HepG2 (cell line): ENCODE data around the gene HRG. TPM values are rescaled to one million over a fixed set of nuclear protein-coding genes. Genes with fewer than 3 reads are reported as not detected.
A peak's percentile ranks its signal among the peaks of the same experiment; 100 is the strongest.

Source experiments
- ATAD3A ChIP-seq: sonication (generic); formaldehyde crosslinking; IDR thresholded peaks from 2 replicates; pipeline ENCODE4 v1.4.0; 2020; ENCODE audit warnings: missing genetic modification reagents
- BCL6 ChIP-seq: IDR thresholded peaks from 2 replicates; pipeline ENCODE4 v1.6.1; 2016; ENCODE audit warnings: missing genetic modification reagents, missing compliant biosample characterization
- CBX5 ChIP-seq: sonication (generic); formaldehyde crosslinking; IDR thresholded peaks from 2 replicates; pipeline ENCODE4 v1.4.0; 2020; ENCODE audit warnings: missing genetic modification reagents, borderline replicate concordance
- HOXD1 ChIP-seq: sonication (generic); formaldehyde crosslinking; IDR thresholded peaks from 2 replicates; pipeline ENCODE4 v1.5.0; 2020; ENCODE audit warnings: missing genetic modification reagents
- JARID2 ChIP-seq: sonication (generic); formaldehyde crosslinking; IDR thresholded peaks from 2 replicates; pipeline ENCODE4 v1.8.1; 2023; ENCODE audit warnings: missing genetic modification reagents, inconsistent platforms; ENCODE audit not compliant: insufficient replicate concordance
- MAF1 ChIP-seq: sonication (generic); formaldehyde crosslinking; IDR thresholded peaks from 2 replicates; pipeline ENCODE4 v1.5.0; 2020; ENCODE audit warnings: missing genetic modification reagents, borderline replicate concordance
- MED8 ChIP-seq: sonication (generic); formaldehyde crosslinking; IDR thresholded peaks from 2 replicates; pipeline ENCODE4 v1.8.1; 2023; ENCODE audit warnings: mild to moderate bottlenecking, missing genetic modification reagents; ENCODE audit not compliant: insufficient replicate concordance
- NFIB ChIP-seq: sonication (generic); formaldehyde crosslinking; IDR thresholded peaks from 2 replicates; pipeline ENCODE4 v1.9.0; 2021; ENCODE audit warnings: missing genetic modification reagents, mild to moderate bottlenecking, borderline replicate concordance
- RCOR2 ChIP-seq: IDR thresholded peaks from 2 replicates; pipeline ENCODE4 v1.6.1; 2016; ENCODE audit warnings: missing biosample characterization, missing genetic modification reagents
- RORA ChIP-seq: sonication (generic); formaldehyde crosslinking; IDR thresholded peaks from 2 replicates; pipeline ENCODE4 v1.5.0; 2020; ENCODE audit warnings: mild to moderate bottlenecking, missing genetic modification reagents, moderate library complexity
- SIX4 ChIP-seq: sonication (generic); formaldehyde crosslinking; IDR thresholded peaks from 2 replicates; pipeline ENCODE4 v1.4.0; 2020; ENCODE audit warnings: missing genetic modification reagents
- SRY ChIP-seq: sonication (generic); formaldehyde crosslinking; IDR thresholded peaks from 2 replicates; pipeline ENCODE4 v1.8.0; 2022; ENCODE audit warnings: mild to moderate bottlenecking, missing genetic modification reagents
- TP53 ChIP-seq: sonication (generic); formaldehyde crosslinking; conservative IDR thresholded peaks from 2 replicates; pipeline ENCODE4 v1.4.0; 2020; ENCODE audit warnings: missing genetic modification reagents
- ZFP41 ChIP-seq: sonication (generic); formaldehyde crosslinking; IDR thresholded peaks from 2 replicates; pipeline ENCODE4 v1.4.0; 2020; ENCODE audit warnings: mild to moderate bottlenecking, missing genetic modification reagents, borderline replicate concordance
- ZNF383 ChIP-seq: sonication (generic); formaldehyde crosslinking; IDR thresholded peaks from 2 replicates; pipeline ENCODE4 v1.4.0; 2020; ENCODE audit warnings: missing genetic modification reagents, mild to moderate bottlenecking, borderline replicate concordance
- ZNF766 ChIP-seq: sonication (generic); formaldehyde crosslinking; IDR thresholded peaks from 2 replicates; pipeline ENCODE4 v1.5.0; 2020; ENCODE audit warnings: missing genetic modification reagents, borderline replicate concordance
- ZNF781 ChIP-seq: sonication (generic); formaldehyde crosslinking; IDR thresholded peaks from 2 replicates; pipeline ENCODE4 v1.5.1; 2020; ENCODE audit warnings: borderline replicate concordance, mild to moderate bottlenecking, missing genetic modification reagents; ENCODE audit errors: not compliant biosample characterization
- polyA plus RNA-seq, 8 experiments: library from polyadenylated mRNA; depleted of rRNA in 3 of 8; stranded (reverse) in 7 of 8; unstranded in 1 of 8; fragments of >200 nt; fragmentation: Illumina TruSeq in 4 of 8; extraction: Trizol in 4 of 8; gene quantifications; 2 replicates each; pipeline versions ENCODE4 v1.2.1 to v1.2.3, GENCODE V29; 2011 to 2016; ENCODE audit warnings: low read depth in 4 of 8, missing spikeins in 1 of 8, mixed read lengths in 1 of 8; ENCODE audit not compliant: insufficient read depth in 1 of 8
- total RNA-seq, 5 experiments: library from RNA; depleted of rRNA; stranded (reverse); fragments of >200 nt; fragmentation: Illumina TruSeq; extraction: Trizol; gene quantifications; 2 replicates each; pipeline ENCODE4 v1.2.3, GENCODE V29; 2016; ENCODE audit warnings: low read depth in 1 of 5
- TF ChIP-seq, protein P1 (sequence below), 2 experiments: fragments of 450-650 bp in 1 of 2; sonication (generic) in 1 of 2; formaldehyde crosslinking; IDR thresholded peaks; 2 replicates each; pipeline versions ENCODE4 v1.5.0 to v1.8.0; 2020 to 2022; ENCODE audit warnings: mild to moderate bottlenecking in 1 of 2, missing genetic modification reagents in 1 of 2
- TF ChIP-seq, protein P2 (sequence below): sonication (generic); formaldehyde crosslinking; IDR thresholded peaks from 2 replicates; pipeline ENCODE4 v1.4.0; 2020; ENCODE audit warnings: mild to moderate bottlenecking, missing genetic modification reagents
- TF ChIP-seq, protein P3 (sequence below): sonication (generic); formaldehyde crosslinking; IDR thresholded peaks from 2 replicates; pipeline ENCODE4 v1.9.0; 2021; ENCODE audit warnings: missing genetic modification reagents, mild to moderate bottlenecking, borderline replicate concordance
- TF ChIP-seq, protein P4 (sequence below): sonication (generic); formaldehyde crosslinking; conservative IDR thresholded peaks from 2 replicates; pipeline ENCODE4 v1.8.0; 2022; ENCODE audit warnings: missing genetic modification reagents
- TF ChIP-seq, protein P5 (sequence below): sonication (generic); formaldehyde crosslinking; IDR thresholded peaks from 2 replicates; pipeline ENCODE4 v1.5.0; 2020; ENCODE audit warnings: missing genetic modification reagents, mild to moderate bottlenecking, borderline replicate concordance

Gene HRG
- total and polyA plus RNA-seq, 2 of the 13 experiments (the other 11 are each of a cell fraction or from before 2014, with no cell fraction given): 0.09 to 0.11 TPM

DNA sequence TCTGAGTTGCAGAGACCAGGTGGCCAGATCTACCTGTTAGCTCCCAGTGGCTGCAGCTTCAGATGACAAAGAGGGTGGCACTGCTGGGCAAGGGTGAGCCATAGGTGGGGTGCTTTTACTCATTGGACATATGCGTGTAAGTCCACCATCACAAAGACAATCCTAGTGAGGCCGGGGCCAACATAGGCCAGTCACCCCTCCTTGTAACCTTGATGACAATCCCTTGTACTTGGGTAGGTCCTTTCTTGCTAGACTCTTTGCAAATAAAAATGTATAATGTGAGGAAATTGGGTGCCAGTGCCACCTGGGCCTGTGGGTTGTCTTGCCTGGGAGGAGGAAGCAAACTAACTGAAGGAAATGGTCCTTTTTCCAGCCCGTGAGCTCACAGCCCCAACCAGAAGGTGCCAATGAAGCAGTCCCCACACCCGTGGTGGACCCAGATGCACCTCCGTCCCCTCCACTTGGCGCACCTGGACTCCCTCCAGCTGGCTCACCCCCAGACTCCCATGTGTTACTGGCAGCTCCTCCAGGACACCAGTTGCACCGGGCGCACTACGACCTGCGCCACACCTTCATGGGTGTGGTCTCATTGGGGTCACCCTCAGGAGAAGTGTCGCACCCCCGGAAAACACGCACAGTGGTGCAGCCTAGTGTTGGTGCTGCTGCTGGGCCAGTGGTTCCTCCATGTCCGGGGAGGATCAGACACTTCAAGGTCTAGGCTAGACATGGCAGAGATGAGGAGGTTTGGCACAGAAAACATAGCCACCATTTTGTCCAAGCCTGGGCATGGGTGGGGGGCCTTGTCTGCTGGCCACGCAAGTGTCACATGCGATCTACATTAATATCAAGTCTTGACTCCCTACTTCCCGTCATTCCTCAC is 45.4 kb upstream of the HRG start (continued):
- TF ChIP-seq NFIB (CRISPR knock-in tag) (no peak), SRY (CRISPR knock-in tag) (no peak), RCOR2 (CRISPR knock-in tag) (no peak), ZNF383 (CRISPR knock-in tag) (no peak), MED8 (peak; percentile 82), MAF1 (CRISPR knock-in tag) (0 out of 2 replicates have a peak, but pooled peaks have one; percentile 13), ZNF781 (CRISPR knock-in tag) (no peak), JARID2 (CRISPR knock-in tag) (no peak), ZNF766 (CRISPR knock-in tag) (no peak), CBX5 (no peak), ATAD3A (CRISPR knock-in tag) (no peak), SIX4 (CRISPR knock-in tag) (no peak), HOXD1 (CRISPR knock-in tag) (no peak), RORA (CRISPR knock-in tag) (no peak), TP53 (CRISPR knock-in tag) (no peak; the same call in 1 of the 2 replicates), ZFP41 (CRISPR knock-in tag) (peak; percentile 33; the same call in 1 of the 2 replicates), BCL6 (CRISPR knock-in tag) (no peak)
- TF ChIP-seq, protein P1, sequence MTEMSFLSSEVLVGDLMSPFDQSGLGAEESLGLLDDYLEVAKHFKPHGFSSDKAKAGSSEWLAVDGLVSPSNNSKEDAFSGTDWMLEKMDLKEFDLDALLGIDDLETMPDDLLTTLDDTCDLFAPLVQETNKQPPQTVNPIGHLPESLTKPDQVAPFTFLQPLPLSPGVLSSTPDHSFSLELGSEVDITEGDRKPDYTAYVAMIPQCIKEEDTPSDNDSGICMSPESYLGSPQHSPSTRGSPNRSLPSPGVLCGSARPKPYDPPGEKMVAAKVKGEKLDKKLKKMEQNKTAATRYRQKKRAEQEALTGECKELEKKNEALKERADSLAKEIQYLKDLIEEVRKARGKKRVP (CRISPR knock-in tag; IDR thresholded peaks at IDR 0.05): no peak
- TF ChIP-seq, protein P2, sequence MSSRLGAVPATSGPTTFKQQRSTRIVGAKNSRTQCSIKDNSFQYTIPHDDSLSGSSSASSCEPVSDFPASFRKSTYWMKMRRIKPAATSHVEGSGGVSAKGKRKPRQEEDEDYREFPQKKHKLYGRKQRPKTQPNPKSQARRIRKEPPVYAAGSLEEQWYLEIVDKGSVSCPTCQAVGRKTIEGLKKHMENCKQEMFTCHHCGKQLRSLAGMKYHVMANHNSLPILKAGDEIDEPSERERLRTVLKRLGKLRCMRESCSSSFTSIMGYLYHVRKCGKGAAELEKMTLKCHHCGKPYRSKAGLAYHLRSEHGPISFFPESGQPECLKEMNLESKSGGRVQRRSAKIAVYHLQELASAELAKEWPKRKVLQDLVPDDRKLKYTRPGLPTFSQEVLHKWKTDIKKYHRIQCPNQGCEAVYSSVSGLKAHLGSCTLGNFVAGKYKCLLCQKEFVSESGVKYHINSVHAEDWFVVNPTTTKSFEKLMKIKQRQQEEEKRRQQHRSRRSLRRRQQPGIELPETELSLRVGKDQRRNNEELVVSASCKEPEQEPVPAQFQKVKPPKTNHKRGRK: no peak
- TF ChIP-seq, protein P3, sequence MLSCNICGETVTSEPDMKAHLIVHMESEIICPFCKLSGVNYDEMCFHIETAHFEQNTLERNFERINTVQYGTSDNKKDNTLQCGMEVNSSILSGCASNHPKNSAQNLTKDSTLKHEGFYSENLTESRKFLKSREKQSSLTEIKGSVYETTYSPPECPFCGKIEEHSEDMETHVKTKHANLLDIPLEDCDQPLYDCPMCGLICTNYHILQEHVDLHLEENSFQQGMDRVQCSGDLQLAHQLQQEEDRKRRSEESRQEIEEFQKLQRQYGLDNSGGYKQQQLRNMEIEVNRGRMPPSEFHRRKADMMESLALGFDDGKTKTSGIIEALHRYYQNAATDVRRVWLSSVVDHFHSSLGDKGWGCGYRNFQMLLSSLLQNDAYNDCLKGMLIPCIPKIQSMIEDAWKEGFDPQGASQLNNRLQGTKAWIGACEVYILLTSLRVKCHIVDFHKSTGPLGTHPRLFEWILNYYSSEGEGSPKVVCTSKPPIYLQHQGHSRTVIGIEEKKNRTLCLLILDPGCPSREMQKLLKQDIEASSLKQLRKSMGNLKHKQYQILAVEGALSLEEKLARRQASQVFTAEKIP (CRISPR knock-in tag): no peak
- TF ChIP-seq, protein P4, sequence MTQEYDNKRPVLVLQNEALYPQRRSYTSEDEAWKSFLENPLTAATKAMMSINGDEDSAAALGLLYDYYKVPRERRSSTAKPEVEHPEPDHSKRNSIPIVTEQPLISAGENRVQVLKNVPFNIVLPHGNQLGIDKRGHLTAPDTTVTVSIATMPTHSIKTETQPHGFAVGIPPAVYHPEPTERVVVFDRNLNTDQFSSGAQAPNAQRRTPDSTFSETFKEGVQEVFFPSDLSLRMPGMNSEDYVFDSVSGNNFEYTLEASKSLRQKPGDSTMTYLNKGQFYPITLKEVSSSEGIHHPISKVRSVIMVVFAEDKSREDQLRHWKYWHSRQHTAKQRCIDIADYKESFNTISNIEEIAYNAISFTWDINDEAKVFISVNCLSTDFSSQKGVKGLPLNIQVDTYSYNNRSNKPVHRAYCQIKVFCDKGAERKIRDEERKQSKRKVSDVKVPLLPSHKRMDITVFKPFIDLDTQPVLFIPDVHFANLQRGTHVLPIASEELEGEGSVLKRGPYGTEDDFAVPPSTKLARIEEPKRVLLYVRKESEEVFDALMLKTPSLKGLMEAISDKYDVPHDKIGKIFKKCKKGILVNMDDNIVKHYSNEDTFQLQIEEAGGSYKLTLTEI (CRISPR knock-in tag): no peak
- TF ChIP-seq, protein P5, sequence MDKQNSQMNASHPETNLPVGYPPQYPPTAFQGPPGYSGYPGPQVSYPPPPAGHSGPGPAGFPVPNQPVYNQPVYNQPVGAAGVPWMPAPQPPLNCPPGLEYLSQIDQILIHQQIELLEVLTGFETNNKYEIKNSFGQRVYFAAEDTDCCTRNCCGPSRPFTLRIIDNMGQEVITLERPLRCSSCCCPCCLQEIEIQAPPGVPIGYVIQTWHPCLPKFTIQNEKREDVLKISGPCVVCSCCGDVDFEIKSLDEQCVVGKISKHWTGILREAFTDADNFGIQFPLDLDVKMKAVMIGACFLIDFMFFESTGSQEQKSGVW: peak; percentile 11; the same call in 1 of the 2 replicates
